Neuron (in vitro differentiated cells): ENCODE data around the gene KIAA1671.

Experiments used
- H2AFZ ChIP-seq: one replicate; pipeline ENCODE4 v1.6.1; 2013; ENCODE audit warnings: low read depth, mild to moderate bottlenecking, inconsistent platforms, low read length, moderate library complexity
- H3K27me3 ChIP-seq: one replicate; pipeline ENCODE4 v1.6.1; 2013; ENCODE audit warnings: low read length; ENCODE audit not compliant: insufficient read depth
- H3K36me3 ChIP-seq: one replicate; pipeline ENCODE4 v1.6.1; 2013; ENCODE audit warnings: low read length; ENCODE audit not compliant: insufficient read depth
- H3K4me1 ChIP-seq: one replicate; pipeline ENCODE4 v1.6.1; 2013; ENCODE audit warnings: low read length; ENCODE audit not compliant: insufficient read depth
- H3K4me3 ChIP-seq: 2 replicates; pipeline ENCODE4 v1.5.1; 2013; ENCODE audit warnings: mild to moderate bottlenecking, low read length, moderate library complexity
- H3K9me3 ChIP-seq: one replicate; pipeline ENCODE4 v1.6.1; 2013; ENCODE audit warnings: low read length

Gene KIAA1671

DNA sequence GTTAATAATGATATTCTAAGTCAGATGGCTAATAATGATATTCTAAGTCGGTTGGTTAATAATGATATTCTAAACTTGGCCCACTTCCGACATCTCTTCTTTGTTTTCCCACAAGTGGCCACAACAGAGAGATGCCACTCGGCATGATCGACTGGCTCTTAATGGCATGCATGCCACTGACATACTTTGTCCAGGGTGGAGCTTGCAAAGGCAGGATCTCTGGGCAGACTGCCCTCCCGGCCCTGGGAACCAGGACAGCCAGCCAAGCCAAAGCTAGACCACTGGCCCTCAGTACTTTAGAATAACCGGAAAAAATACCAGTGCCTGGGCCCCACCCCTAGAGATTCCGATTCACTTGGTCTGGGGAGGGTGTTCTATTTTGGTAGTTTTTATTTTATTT is 78.1 kb downstream of the KIAA1671 start:
- Histone ChIP-seq H3K4me1 (peaks cover 11% of the 10 kb centered on the region), H3K36me3 (no peaks in the 10 kb centered on the region), H2AFZ (no peak overlapping the region), H3K9me3 (no peaks in the 10 kb centered on the region), H3K4me3 (no peak overlapping the region), H3K27me3 (no peaks in the 10 kb centered on the region)

DNA sequence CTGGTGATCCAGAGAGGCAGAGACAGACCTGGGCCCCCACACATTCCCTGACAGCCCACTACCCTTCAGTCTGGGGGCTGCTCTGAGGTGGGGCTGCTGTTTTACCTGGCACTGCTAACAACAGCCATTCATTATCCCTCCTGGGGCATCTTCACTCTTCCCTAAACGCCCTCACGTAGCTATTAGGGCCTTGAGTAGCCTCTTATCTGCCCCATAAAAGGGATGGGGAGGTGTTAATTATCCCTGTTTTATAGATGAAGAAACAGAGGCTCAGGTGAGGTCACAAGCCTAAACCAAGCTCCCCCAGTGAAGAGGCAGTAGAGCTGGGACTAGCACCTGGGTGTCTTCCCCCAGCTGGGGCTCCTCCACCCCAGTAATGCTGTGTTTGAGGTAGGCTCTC is 79.5 kb downstream of the KIAA1671 start:
- no peaks in the 10 kb centered on the region for H3K4me1 ChIP-seq
- no peaks in the 10 kb centered on the region for H3K27me3 ChIP-seq
- H3K36me3 ChIP-seq = no peaks in the 10 kb centered on the region
- H3K4me3 ChIP-seq = no peak overlapping the region
- no peak overlapping the region for H2AFZ ChIP-seq
- no peaks in the 10 kb centered on the region for H3K9me3 ChIP-seq

DNA sequence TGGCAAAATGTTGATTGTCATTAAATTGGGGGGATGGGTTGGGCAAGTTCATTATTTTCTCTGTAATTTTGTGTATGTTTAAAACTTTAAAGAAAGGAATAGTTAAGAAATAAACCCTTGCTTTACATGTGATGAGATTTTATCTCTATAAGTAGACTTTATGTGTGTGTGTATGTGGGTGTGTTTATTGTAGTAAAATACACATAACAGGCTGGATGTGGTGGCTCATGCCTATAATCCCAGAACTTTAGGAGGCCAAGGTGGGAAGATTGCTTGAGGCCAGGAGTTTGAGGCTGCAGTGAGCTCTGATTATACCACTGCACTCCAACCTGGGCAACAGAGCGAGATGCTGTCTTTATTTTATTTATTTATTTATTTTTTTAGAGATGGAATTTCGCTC is 83.2 kb downstream of the KIAA1671 start:
- no peaks in the 10 kb centered on the region for H3K27me3 ChIP-seq
- H3K9me3 ChIP-seq = no peaks in the 10 kb centered on the region
- H2AFZ ChIP-seq = no peak overlapping the region
- H3K36me3 ChIP-seq = peaks cover 22% of the 10 kb centered on the region
- no peak overlapping the region for H3K4me3 ChIP-seq
- H3K4me1 ChIP-seq = no peaks in the 10 kb centered on the region

DNA sequence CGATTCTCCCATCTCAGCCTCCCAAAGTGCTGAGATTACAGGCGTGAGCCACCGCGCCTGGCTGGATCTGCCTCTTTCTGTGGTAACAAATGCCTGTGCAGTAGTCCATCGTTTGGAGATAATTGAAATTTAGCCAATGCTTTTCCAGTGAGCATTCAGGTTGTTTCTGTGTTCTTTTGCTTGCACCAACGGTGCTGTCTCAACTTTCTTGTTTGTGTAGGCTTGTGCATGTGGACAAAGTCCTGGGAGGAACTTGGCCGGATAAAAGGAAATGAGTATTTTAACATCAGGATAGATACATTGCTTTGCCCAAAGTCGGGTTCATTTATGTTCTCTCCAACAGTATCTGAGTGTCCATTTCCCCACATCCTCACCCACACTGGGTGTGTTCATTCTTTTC is 85.7 kb downstream of the KIAA1671 start:
- Histone ChIP-seq H3K36me3 (peaks cover 23% of the 10 kb centered on the region), H3K4me1 (peaks cover 3% of the 10 kb centered on the region), H3K9me3 (no peaks in the 10 kb centered on the region), H2AFZ (no peak overlapping the region), H3K4me3 (no peak overlapping the region), H3K27me3 (no peaks in the 10 kb centered on the region)

DNA sequence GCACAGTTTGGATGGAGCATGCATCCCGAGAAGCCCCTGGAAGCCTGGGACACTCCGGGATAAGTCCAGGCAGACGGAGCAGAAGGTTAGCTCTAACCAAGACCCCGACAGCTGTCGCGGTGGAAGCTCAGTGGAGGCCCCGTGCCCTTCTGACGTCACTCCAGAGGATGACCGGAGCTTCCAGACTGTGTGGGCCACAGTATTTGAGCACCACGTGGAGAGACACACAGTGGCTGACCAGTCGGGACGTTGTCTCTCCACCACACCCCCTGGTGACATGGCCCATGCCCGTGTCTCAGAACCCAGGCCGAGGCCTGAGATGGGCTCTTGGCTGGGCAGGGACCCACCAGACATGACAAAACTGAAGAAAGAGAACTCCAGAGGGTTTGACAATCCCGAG is 86.3 kb downstream of the KIAA1671 start:
- Histone ChIP-seq H3K9me3 (no peaks in the 10 kb centered on the region), H3K4me1 (peaks cover 3% of the 10 kb centered on the region), H3K36me3 (peaks cover 23% of the 10 kb centered on the region), H2AFZ (no peak overlapping the region), H3K27me3 (no peaks in the 10 kb centered on the region), H3K4me3 (no peak overlapping the region)

DNA sequence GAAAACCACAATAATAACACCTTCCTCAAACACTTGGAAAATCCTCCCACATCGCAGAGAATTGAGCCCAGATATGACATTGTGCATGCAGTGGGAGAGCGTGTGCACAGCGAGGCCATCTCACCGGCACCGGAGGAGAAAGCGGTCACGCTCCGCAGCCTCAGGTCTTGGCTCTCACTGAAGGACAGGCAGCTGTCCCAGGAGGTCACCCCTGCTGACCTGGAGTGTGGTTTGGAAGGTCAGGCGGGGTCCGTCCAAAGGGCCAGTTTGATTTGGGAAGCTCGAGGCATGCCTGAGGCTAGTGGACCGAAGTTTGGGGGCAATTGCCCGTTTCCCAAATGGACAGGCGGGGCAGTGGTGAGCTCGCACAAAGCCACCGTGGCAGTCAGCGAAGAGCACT is 86.7 kb downstream of the KIAA1671 start:
- Histone ChIP-seq H3K4me1 (peaks cover 3% of the 10 kb centered on the region), H3K27me3 (no peaks in the 10 kb centered on the region), H3K4me3 (no peak overlapping the region), H3K36me3 (peaks cover 23% of the 10 kb centered on the region), H2AFZ (no peak overlapping the region), H3K9me3 (no peaks in the 10 kb centered on the region)

DNA sequence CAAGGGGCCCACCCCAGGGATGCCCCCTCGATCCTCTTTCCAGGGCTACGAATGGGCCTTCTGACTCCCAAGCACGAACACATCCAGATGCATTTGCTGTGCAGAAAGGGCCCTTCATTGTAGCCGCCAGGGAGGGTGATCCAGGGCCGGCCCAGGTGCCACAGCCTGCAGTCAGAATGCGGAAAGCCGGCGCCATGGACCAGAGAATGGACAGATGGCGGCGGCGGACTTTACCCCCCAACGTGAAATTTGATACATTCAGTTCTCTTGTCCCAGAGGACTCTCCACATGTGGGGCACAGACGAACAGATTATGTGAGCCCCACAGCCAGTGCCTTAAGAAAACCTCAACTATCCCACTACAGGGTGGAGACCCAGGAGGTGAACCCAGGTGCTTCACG is 87.2 kb downstream of the KIAA1671 start:
- H3K36me3 ChIP-seq = peaks cover 23% of the 10 kb centered on the region
- H3K27me3 ChIP-seq = no peaks in the 10 kb centered on the region
- no peak overlapping the region for H2AFZ ChIP-seq
- H3K9me3 ChIP-seq = no peaks in the 10 kb centered on the region
- H3K4me1 ChIP-seq = peaks cover 3% of the 10 kb centered on the region
- no peak overlapping the region for H3K4me3 ChIP-seq

DNA sequence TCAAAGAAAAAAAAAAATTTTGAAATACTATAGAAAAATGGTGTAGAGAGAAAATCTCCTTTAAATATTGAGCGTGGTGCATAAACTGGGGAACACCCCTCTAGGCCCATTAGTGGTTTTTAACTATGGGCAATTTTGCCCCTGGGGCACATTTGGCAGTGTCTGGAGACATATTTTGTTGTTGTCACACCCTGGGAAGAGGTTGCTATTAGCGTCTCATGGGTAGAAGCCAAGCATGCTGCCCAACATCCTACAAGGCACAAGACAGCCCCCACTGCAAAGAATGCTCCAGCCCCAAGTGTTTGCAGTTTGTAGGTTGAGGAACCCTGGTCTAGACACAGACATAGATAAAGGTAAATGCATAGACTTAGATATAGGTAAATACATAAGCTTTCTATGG is 92.6 kb downstream of the KIAA1671 start:
- H3K36me3 ChIP-seq = peaks cover 17% of the 10 kb centered on the region
- no peaks in the 10 kb centered on the region for H3K27me3 ChIP-seq
- no peak overlapping the region for H3K4me3 ChIP-seq
- peaks cover 3% of the 10 kb centered on the region for H3K4me1 ChIP-seq
- peaks cover 5% of the 10 kb centered on the region for H3K9me3 ChIP-seq
- no peak overlapping the region for H2AFZ ChIP-seq

DNA sequence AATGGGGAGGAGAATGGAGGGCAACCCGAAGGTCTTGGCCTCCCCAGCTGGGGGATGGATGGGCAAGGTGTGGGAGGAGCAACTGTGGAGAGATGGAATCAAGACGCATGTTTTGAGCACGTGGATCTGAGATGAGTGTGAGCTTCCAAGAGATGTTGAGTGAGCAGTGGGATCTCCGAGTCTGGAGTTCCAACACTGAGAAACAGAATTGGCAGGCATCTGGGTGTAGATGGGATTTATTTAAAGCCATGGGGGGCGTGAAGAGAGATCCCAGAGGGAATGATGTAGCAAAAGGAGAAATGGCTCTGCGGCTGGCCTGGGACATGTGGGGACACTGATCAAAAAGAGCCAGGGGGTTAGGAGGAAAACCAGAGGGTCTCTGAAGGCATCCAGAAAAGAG is 95.6 kb downstream of the KIAA1671 start:
- no peak overlapping the region for H2AFZ ChIP-seq
- H3K4me1 ChIP-seq = no peaks in the 10 kb centered on the region
- H3K27me3 ChIP-seq = no peaks in the 10 kb centered on the region
- peaks cover 12% of the 10 kb centered on the region for H3K9me3 ChIP-seq
- H3K4me3 ChIP-seq = no peak overlapping the region
- H3K36me3 ChIP-seq = peaks cover 21% of the 10 kb centered on the region

DNA sequence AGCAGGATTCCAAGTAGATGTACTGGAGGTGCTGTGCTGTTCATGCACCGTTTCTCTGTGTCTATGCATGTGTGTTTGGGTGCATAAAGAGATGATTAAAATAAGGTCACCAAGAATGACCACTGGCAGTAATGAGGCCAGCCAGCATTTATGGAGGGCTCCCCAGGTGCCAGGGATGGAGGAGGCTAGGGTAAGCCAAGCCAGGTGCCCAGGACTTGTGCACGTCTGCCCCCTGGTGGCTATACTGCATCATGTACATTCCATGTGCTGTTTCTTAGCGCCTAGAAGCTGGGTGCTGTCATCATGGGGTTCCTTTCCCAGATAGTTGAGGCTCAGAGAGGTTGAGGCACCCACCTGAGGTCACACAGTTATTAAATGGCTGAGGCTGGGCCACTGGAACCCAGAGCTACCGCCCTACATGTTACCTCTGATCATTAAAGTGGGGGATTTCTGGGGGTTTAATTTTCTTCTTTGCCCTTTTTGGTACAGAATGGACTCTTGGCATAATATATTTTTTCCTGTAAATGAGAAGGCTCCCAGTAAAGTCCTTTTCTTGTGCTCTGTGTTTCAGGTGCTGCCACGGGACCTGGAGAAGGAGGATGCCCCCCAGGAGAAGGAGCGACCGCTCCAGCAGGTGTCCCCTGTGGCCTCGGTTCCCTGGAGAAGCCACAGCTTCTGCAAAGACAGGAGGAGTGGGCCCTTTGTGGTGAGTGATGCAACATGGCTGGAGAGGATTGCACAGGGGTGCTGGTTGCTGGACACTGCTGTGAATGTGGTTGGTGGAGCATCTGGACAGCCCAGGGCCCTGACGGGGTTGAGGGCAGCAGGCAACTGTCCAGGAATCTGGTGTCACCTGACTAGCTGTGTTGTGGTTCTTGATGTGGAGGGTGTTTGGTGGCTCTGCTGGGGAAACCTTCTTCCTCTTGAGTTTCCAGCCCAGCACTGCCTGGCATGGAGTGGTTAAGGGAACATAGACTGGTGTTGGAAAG is 96.4 kb downstream of the KIAA1671 start:
- Histone ChIP-seq H2AFZ (no peak overlapping the region), H3K4me1 (no peaks in the 10 kb centered on the region), H3K4me3 (no peak overlapping the region), H3K27me3 (no peaks in the 10 kb centered on the region), H3K9me3 (peaks cover 12% of the 10 kb centered on the region), H3K36me3 (peaks cover 21% of the 10 kb centered on the region)

DNA sequence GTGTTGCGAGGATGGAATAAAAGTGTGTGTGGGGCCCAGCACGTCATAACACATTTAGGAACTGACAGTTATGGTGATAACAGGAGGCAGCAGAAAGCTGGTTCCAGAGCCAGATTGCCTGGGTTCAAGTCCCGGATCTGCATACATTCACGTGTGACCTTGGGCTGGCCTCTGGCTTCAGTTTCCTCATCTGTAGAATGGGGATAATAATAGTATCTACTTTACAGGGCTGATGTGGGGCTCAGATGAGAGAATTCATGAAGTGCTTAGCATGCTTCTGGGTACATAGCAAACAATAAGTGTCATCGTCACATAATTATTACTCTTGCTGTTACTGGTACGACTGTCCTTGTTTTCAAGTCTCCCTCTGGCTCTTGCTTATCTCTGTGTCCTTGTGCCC is 97.3 kb downstream of the KIAA1671 start:
- no peaks in the 10 kb centered on the region for H3K4me1 ChIP-seq
- peaks cover 12% of the 10 kb centered on the region for H3K9me3 ChIP-seq
- no peak overlapping the region for H3K4me3 ChIP-seq
- H3K27me3 ChIP-seq = no peaks in the 10 kb centered on the region
- peaks cover 21% of the 10 kb centered on the region for H3K36me3 ChIP-seq
- H2AFZ ChIP-seq = no peak overlapping the region

DNA sequence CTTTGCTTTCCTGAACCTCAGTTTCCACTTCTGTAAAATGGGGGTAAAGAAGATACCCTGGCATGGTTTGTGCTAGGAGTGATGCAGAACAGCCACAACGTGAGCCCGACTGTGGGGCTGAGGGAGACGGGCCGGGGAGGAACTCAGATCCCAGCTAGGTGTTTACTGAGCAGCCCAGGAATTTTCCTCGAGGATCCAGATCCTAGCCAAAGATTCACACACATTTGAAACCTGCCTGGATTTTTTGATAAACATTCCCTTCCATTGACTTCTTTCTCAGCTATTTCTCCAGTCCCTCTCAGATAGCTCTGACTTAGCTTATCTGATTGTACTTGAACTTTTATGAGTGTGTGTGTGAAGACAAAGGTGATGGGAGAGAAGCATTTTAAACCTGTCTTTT is 98.0 kb downstream of the KIAA1671 start:
- H3K4me1 ChIP-seq = no peaks in the 10 kb centered on the region
- H3K27me3 ChIP-seq = no peaks in the 10 kb centered on the region
- no peak overlapping the region for H3K4me3 ChIP-seq
- H3K9me3 ChIP-seq = peaks cover 12% of the 10 kb centered on the region
- H2AFZ ChIP-seq = no peak overlapping the region
- H3K36me3 ChIP-seq = peaks cover 21% of the 10 kb centered on the region

DNA sequence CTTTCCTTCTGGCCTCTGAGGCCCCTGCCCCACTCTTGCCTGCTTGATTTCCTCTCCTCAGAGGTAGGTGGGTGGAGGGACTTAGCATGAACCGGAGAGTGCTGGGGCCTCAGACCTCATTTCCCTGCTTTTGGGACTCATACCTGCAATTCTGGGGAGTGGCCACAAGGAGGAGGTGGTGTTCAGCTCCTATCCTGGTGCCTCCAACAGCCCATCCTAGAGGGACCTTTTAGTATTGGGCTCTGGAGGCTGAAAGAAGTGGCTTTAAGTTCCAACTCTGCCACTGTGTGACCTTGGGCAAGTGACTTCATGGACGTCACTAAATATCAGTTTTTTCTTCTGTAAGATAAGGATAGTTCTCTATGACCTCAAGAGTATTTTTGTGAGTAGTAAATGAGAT is 98.6 kb downstream of the KIAA1671 start:
- Histone ChIP-seq H2AFZ (no peak overlapping the region), H3K27me3 (no peaks in the 10 kb centered on the region), H3K4me3 (no peak overlapping the region), H3K4me1 (no peaks in the 10 kb centered on the region), H3K9me3 (peaks cover 12% of the 10 kb centered on the region), H3K36me3 (peaks cover 21% of the 10 kb centered on the region)
